ENCODE results near the gene JCHAIN. TPM values are rescaled to one million over a fixed set of nuclear protein-coding genes. Genes with fewer than 3 reads are reported as not detected.

Gene JCHAIN
- total RNA-seq = 1 to 10 TPM in 3 of 4 donors, not detected in 1; 1.4 to 2.0 (median 1.6) TPM
- 100 to 1,000 TPM in 2 of 3 donors, 10 to 100 TPM in 1; 88.9 to 206 (median 131) TPM for polyA plus RNA-seq

DNA sequence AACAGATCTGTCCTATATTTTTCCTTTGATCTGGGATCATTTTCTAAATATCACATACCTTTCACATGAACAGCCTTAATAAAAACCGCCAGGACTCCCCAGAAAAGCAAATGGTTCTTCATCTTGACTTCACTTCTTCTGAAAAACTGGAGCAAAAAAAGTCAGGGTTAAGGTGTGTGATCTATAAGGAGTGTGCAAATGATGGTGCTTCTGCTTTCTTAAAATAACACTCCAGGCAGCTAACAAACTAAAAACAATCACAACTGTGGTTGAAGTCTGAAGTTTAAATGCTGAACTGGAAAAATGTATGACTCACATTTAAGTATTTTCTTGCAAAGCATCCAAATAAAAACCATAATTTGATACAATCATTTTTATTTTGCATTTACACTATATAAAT, at the start of gene JCHAIN:
JCHAIN (minus strand) TSS at position 140 of the 400 bp plus-strand sequence; CDS start at position 122, 18 bp downstream.
- 53 to 55% methylated on average over 1 of the region's 1 CpG for whole genome bisulfite sequencing, 2 donors
- H3K4me1 ChIP-seq = no peaks in the 10 kb centered on the region
- no peaks in the 10 kb centered on the region for H3K9me3 ChIP-seq
- no peaks in the 10 kb centered on the region for H3K36me3 ChIP-seq
- no peak for DNase-seq
- TF ChIP-seq, protein P1, sequence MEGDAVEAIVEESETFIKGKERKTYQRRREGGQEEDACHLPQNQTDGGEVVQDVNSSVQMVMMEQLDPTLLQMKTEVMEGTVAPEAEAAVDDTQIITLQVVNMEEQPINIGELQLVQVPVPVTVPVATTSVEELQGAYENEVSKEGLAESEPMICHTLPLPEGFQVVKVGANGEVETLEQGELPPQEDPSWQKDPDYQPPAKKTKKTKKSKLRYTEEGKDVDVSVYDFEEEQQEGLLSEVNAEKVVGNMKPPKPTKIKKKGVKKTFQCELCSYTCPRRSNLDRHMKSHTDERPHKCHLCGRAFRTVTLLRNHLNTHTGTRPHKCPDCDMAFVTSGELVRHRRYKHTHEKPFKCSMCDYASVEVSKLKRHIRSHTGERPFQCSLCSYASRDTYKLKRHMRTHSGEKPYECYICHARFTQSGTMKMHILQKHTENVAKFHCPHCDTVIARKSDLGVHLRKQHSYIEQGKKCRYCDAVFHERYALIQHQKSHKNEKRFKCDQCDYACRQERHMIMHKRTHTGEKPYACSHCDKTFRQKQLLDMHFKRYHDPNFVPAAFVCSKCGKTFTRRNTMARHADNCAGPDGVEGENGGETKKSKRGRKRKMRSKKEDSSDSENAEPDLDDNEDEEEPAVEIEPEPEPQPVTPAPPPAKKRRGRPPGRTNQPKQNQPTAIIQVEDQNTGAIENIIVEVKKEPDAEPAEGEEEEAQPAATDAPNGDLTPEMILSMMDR (IDR thresholded peaks at IDR 0.05) = no peak
- TF ChIP-seq EP300 (IDR thresholded peaks at IDR 0.05) = no peak
- intact Hi-C loops (cut with DNase I) = no loop called here
- H3K27me3 ChIP-seq = no peaks in the 10 kb centered on the region
- H3K4me3 ChIP-seq = no peak within 1 kb of the TSS
- H3K27ac ChIP-seq = no peak within 1 kb of the TSS

DNA sequence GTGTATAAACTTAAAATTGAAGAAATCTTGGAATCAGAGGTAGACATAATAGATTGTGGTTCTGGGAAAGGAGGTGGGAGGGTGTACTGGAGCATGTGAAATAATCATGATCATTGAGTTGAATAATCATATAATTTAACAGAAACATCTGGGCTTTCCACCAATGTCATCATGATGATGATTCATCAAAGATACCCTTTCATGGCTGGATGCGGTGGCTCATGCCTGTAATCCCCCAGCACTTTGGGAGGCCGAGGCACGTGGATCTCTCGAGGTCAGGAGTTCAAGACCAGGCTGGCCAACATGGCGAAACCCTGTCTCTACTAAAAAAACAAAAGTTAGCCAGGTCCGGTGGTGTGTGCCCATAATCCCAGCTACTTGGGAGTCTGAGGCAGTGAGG, 48.8 kb upstream of the JCHAIN start:
- peaks cover 0 to 21% (median 9%) of the 10 kb centered on the region in 4 donors for H3K4me1 ChIP-seq
- H3K4me3 ChIP-seq = no peak overlapping the region
- 82 to 85% methylated on average over 6 of the region's 6 CpGs for WGBS, 2 donors
- H3K36me3 ChIP-seq = no peaks in the 10 kb centered on the region
- TF ChIP-seq POLR2A (IDR thresholded peaks at IDR 0.05) = no peak
- H3K9me3 ChIP-seq = no peaks in the 10 kb centered on the region
- no peak overlapping the region for H3K27ac ChIP-seq
- no peaks in the 10 kb centered on the region for H3K27me3 ChIP-seq
- no peak for DNase-seq
- intact Hi-C loops (cut with DNase I) = no loop called here

DNA sequence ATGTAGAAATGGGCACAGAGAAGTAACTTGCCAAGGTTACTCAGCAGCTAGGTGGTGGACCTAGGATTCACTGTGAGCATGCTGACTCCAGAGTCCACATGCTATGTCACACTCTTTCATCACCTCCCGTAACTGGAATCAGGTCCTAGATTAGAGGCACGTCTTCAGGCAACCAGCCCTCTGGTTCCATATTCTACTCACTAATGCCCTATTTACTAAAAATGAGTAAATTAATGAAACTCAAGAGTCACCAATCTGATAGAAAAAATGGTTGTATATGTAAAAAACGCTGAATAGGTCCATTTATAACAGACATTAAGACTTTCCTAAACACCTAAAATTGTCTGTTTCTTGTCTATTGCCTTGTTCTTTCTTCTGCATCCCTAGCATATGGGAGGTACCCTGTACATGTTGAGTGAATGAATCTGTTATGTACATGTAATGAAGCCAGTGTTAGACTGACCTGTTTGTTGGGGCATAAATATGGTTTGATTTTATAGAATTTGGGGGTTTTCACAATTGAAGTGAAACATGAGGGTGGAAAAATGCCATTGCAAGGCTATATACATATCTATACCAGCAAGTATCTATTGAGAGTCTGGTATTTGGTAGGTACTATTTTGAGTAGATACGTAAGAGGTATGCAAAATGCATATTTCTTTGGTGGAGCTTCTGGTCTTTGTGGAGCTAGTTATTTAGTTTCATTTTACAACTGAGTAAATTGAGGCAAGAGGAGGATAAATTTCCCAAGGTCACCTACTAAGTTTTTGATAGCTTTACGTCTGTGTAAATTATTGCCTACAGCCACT, 48.0 kb upstream of the JCHAIN start:
- DNase-seq = no peak
- Histone ChIP-seq H3K27ac (no peak overlapping the region), H3K4me3 (no peak overlapping the region), H3K4me1 (peaks cover 0 to 21% (median 9%) of the 10 kb centered on the region in 4 donors), H3K9me3 (no peaks in the 10 kb centered on the region), H3K36me3 (no peaks in the 10 kb centered on the region), H3K27me3 (no peaks in the 10 kb centered on the region)
- WGBS, 2 donors = 84 to 85% methylated on average over 5 of the region's 5 CpGs
- intact Hi-C loops (cut with DNase I) = no loop called here
- TF ChIP-seq EP300 (IDR thresholded peaks at IDR 0.05) = no peak
- TF ChIP-seq POLR2AphosphoS5 (IDR thresholded peaks at IDR 0.05) = no peak
- TF ChIP-seq POLR2A (IDR thresholded peaks at IDR 0.05) = no peak
- TF ChIP-seq, protein P1 (IDR thresholded peaks at IDR 0.05) = no peak

DNA sequence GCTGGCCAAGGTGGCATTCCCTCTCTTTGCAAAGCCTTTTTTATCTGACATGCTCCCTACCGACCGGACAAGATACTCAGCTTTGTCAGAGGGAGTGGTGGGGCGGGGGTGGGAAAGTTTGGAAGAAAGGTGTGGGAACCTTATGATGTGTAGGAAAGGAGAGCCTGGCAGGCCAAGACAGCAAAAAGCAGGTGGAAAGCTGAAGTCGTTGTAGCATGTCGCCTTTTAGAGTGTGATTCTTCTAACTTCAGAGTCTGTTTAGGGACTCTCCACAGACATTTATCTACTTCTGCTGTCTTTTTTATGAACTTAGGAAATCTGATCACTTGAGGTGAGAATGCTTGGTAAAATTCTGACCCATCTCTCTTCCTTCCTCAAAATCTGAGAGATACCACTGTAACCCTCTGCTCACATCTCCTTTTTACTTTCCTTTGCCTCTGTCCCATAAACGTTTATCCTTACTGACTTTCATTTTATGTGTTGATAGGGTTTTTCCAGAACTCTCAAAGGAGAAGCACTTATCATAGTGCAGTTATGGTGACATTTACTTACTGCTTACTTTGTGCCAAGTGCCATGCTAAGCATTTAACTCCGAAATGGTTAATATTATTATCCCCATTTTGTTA, 47.3 kb upstream of the JCHAIN start:
- no peaks in the 10 kb centered on the region for H3K9me3 ChIP-seq
- no peaks in the 10 kb centered on the region for H3K27me3 ChIP-seq
- peaks cover 0 to 21% (median 9%) of the 10 kb centered on the region in 4 donors for H3K4me1 ChIP-seq
- H3K27ac ChIP-seq = no peak overlapping the region
- intact Hi-C loops (cut with DNase I) = no loop called here
- H3K4me3 ChIP-seq = no peak overlapping the region
- 57 to 75% methylated on average over 7 of the region's 7 CpGs for WGBS, 2 donors
- no peak for DNase-seq
- TF ChIP-seq EP300 (IDR thresholded peaks at IDR 0.05) = no peak
- TF ChIP-seq, protein P1 (IDR thresholded peaks at IDR 0.05) = no peak
- TF ChIP-seq POLR2AphosphoS5 (IDR thresholded peaks at IDR 0.05) = no peak
- no peaks in the 10 kb centered on the region for H3K36me3 ChIP-seq

DNA sequence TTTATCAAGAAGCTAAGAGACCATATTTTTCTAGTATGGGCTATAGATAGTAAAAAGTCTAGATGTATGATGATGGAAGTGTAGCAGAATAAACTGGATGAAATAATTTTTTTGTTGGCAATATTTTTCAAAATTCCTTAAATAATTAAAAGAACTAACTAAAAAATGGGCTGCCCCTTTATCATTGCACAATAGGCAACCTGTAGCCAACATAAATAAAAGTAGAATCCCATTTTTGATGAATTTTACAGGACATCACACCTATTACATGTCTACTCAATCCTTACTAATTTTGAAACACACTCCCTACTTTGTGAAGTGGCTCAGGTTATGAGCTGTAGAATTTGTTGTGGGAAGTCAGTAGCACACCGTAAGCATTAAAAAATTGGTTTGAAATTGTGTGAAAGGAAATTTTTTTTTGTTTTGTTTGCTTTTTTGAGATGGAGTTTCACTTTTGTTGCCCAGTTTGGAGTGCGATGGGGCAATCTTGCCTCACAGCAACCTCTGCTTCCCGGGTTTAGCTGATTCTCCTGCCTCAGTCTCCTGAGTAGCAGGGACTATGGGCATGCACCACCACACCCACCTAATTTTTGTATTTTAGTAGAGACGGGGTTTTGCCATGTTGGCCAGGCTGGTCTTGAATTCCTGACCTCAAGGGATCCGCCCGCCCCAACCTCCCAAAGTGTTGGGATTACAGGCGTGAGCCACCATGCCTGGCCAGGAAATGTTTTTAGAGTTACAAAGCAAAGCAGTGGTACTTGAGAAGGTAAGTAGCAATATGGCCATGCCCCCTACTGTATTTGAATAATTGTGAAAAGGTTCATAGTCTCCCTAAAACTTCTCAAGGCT, 46.5 kb upstream of the JCHAIN start:
- H3K4me1 ChIP-seq = peaks cover 0 to 21% (median 9%) of the 10 kb centered on the region in 4 donors
- intact Hi-C loops (cut with DNase I) = no loop called here
- H3K9me3 ChIP-seq = no peaks in the 10 kb centered on the region
- TF ChIP-seq POLR2A (IDR thresholded peaks at IDR 0.05) = no peak
- no peak for TF ChIP-seq EP300 (IDR thresholded peaks at IDR 0.05)
- TF ChIP-seq POLR2AphosphoS5 (IDR thresholded peaks at IDR 0.05) = no peak
- TF ChIP-seq, protein P1 (IDR thresholded peaks at IDR 0.05) = no peak
- no peak overlapping the region for H3K27ac ChIP-seq
- no peak overlapping the region for H3K4me3 ChIP-seq
- no peaks in the 10 kb centered on the region for H3K36me3 ChIP-seq
- H3K27me3 ChIP-seq = no peaks in the 10 kb centered on the region
- DNase-seq = no peak
- WGBS, 2 donors = 89% methylated on average over 7 of the region's 7 CpGs

Data from sigmoid colon (tissue), 7 donors.